GM21717 (cell line): ENCODE results near the gene DRP2.
"Not testable (repeated sequence)": the region's sequence is repeated elsewhere in the genome, so short reads cannot be mapped to it uniquely, and the experiment has no call there.

ENCODE experiments used
- ATAC-seq: cut with Tn5 transposase; IDR thresholded peaks from one replicate; pipeline ENCODE4 v1.9.1; 2021; ENCODE audit warnings: mild to moderate bottlenecking, moderate library complexity; ENCODE audit not compliant: unreplicated experiment

The DRP2 gene, protein sequence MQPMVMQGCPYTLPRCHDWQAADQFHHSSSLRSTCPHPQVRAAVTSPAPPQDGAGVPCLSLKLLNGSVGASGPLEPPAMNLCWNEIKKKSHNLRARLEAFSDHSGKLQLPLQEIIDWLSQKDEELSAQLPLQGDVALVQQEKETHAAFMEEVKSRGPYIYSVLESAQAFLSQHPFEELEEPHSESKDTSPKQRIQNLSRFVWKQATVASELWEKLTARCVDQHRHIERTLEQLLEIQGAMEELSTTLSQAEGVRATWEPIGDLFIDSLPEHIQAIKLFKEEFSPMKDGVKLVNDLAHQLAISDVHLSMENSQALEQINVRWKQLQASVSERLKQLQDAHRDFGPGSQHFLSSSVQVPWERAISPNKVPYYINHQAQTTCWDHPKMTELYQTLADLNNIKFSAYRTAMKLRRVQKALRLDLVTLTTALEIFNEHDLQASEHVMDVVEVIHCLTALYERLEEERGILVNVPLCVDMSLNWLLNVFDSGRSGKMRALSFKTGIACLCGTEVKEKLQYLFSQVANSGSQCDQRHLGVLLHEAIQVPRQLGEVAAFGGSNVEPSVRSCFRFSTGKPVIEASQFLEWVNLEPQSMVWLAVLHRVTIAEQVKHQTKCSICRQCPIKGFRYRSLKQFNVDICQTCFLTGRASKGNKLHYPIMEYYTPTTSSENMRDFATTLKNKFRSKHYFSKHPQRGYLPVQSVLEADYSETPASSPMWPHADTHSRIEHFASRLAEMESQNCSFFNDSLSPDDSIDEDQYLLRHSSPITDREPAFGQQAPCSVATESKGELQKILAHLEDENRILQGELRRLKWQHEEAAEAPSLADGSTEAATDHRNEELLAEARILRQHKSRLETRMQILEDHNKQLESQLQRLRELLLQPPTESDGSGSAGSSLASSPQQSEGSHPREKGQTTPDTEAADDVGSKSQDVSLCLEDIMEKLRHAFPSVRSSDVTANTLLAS

GRCh38 chrX:101219116-101219863 lies at the start of gene DRP2:
DRP2 (plus strand) TSS chrX:101219786; CDS start chrX:101231648, 11,862 bp downstream.
- no peak for ATAC-seq

- no peak for ATAC-seq
These were observed 47.6 kb upstream of the DRP2 start for GRCh38 chrX:101171883-101172400.

DNA sequence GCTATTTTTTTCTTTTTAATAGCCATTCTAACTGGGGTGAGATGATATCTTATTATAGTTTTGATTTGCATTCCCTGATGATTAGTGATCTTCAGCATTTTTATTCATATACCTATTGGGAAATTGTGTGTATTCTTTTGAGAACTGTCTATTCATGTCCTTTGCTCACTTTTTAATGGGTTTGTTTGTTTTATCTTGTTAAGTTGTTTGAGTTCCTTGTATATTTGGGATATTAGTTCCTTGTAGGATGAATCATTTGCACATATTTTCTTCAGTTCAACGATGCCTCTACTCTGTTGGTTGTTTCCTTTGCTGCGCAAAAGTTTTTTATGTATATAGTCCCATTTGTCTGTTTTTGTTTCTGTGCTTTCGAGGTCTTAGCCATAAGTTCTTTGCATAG lies 43.1 kb upstream of the DRP2 start:
- ATAC-seq, result no peak

DNA sequence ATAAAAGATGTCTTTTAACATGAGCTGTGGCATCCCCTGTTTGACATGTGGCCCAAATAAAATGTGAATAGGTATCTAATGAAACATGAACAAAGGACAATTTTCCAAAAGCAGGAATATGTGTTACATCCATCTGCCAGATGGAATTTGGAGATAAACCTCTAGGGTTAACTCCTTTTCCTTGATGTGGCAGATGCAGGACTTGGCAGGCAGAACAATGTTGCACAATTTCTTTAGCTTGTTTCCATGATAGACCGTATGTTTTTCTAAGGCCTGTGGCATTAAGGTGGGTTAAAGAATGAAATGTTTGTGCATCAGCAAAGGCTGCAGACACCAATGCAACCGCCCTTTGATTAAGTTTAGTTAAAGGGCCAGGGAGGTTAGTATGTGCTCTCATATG lies 34.7 kb upstream of the DRP2 start:
- ATAC-seq, result not testable (repeated sequence)

DNA sequence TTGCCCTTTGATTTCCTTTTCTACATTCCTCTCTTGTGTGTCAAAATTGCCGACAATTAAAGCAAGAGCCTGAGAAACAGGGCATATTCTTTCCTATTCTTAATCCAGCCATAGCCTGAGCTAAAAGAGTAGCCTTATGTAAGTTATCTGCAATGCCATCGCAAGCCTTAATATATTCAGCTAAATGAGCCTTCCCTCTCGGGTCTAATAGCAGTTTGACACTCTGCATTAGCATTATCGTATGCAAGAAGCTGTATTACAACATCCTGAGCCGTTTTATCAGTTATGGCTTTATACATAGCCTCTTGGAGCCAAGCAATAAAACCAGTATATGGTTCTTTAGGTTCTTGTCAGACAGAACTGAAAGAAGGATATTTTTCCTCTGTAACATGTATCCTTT lies 31.6 kb upstream of the DRP2 start:
- ATAC-seq, result not testable (repeated sequence)

DNA sequence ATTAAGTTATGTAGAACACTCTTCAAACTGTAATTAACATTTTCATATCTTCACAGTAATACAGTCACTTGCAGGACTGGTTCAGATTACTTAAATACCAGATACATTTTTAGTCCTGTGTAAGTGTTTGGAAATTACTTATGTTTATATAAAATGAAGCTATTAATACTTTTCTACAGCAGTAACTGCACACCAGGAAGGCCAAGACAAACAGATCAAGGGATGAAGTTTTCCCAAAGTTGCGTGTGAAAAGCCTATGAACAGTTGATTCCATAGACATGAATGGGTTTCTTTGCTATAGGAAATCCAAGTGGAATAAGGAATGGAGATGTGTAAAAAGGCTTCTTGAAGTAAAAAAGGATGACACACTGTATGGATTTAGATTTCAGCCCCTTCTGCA lies 28.9 kb upstream of the DRP2 start:
- no peak for ATAC-seq

- no peak for ATAC-seq
These were observed 28.3 kb upstream of the DRP2 start for GRCh38 chrX:101191217-101191750.

GRCh38 chrX:101195442-101196173 lies 24.0 kb upstream of the DRP2 start:
- no peak for ATAC-seq

DNA sequence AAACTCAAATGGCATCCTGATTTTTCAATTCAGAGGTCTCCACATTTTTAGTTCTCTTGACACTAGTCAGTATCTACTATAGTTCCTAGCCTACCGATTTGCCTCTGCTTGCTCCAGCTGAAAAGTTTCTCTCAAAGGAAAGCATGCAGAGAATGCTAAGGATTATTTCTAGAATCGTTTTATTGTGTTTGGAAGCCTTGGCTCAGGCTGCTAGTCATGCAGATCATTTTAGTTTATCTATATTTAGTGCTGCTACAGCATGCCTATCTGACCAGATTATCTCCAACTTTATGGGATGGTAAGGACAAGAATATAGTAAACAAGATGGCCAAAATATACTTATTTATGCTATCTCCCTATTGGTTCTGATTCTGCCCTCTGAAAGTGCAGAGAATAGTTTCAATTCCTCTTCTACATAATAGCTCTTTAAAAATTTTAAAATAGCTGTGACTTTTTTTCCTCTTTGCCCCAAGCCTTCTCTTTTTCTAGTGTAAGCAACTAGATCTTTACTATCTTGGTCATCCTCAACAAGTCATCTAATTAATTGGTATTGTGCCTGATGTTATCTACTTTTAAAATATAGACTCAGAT lies 15.7 kb upstream of the DRP2 start:
- ATAC-seq, result no peak

- ATAC-seq, result peak; percentile 74
These were observed 13.1 kb upstream of the DRP2 start for GRCh38 chrX:101206471-101206870.

DNA sequence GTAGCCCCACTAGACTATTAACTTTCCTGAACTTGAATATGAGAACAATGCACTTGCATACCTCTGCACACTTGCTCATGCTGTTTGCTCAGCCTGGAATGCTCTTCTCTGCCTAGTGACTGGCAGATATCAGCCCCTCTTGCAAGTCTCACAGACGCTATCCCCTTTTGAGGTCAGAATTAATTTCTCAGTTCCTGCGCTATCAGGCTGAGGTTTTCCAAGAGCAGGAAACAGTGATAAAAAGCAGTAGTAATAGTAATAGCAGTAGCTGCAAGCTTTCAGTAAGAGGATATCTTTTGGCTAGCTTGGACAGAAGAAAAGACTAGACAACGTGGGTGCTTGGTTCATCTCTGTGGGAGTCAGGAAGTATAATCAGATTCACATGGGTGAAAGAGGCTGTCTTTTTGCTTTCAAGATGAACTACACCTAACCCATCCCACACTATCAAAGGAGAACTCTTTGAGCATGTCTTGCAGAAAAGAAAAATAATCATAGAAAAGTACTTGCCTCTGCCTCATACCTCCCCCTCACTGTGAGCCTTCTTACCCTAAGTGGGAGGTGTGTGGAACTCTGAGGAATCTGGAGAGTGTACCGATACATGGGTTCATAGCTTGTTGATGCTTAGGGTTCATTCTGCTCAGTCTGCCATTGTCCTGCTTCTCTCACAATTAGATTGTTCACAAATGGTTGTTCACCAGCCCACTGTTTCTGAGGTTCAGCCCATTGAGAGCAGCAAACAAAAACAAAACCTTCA lies 11.3 kb upstream of the DRP2 start:
- ATAC-seq, result peak; percentile 47

DNA sequence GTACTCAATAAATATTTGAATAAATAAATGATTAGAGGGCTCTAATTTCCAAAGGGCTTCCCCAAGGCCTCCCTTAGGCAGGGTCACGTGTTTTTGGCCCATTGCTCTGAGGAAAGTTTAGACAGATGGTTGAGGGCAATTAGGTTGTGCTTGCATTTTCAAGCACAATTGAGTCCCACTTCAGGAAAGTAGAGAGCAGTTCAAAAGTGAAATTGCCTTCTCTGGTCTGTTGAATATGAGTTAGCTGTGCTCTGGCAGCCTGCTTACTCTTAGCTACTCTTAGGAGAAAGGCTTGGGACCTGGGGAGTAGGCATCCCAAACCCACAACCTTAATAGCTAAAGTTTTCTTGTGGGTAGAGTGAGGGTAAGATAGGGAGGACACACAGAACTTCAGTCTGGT lies 9.0 kb upstream of the DRP2 start:
- ATAC-seq, result no peak

- ATAC-seq, result no peak
These were observed 1.9 kb upstream of the DRP2 start for GRCh38 chrX:101217689-101218088.

DNA sequence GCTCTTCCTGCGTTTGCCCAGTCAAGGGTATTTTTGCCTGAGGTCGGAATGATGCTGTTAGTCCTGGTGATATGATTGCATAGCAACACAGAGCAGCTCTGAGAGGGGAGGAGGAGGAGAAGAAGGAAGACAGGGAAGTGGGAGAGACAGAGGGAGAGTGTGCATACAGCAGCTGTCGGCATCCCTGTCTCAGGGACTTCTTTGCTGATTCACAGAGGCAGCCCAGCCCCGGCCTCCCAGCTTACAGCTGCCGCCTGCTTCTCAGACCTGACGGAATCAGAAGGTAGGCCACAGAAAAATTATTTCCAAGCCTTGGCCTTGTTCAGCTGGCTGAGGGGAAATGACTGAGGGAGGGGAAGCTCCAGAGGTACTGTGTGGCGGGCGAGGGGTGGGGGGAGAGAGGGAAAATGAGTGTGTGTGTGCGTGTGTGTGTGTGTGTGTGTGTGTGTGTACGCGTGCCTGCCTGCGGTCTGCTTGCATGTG lies 319 bp downstream of the DRP2 start:
- no peak for ATAC-seq

- ATAC-seq, result no peak
These were observed 1.2 kb downstream of the DRP2 start for GRCh38 chrX:101220662-101221260.

GRCh38 chrX:101223226-101223625 lies 3.6 kb downstream of the DRP2 start:
- no peak for ATAC-seq

- no peak for ATAC-seq
These were observed 9.6 kb downstream of the DRP2 start for GRCh38 chrX:101229170-101229569.

DNA sequence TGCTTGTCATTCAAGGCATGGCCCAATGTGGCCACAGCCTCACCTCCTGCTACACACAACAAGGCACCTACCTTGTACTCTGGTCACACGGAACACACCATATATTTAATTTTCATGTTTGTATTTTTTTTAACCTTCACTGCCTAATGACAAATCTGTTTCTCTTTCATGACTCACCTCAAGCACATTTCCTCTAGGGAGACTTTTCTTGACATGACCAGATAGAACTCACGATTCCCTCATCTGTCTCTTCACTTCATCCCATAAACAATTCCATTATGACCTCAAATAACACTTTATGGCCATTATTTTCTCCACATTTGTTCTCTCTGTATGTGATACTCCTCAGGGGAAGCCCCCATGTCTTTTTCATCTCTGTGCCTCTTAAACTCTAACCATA lies 11.1 kb downstream of the DRP2 start:
- ATAC-seq, result no peak
